Endothelial cell of umbilical vein (primary cell): Measurements from ENCODE around the gene BCL3. TPM values are rescaled to one million over a fixed set of nuclear protein-coding genes. Genes with fewer than 3 reads are reported as not detected.

ENCODE experiments used
- BruUV-seq: library from RNA; stranded (reverse); fragments of 400-500 nt; replicated peaks from 2 replicates; lab custom pipeline; 2021; lab: Mats Ljungman, UMichigan
- CTCF ChIA-PET: fragments of 300-600, 350-600 bp; sonication (Branson Sonifier 250); formaldehyde crosslinking; loops from one replicate; lab custom pipeline; 2021; ENCODE audit warnings: antibody characterized with exemption, inconsistent platforms; lab: Charles Lee
- POLR2A ChIA-PET: fragments of 300-600, 350-600 bp; sonication (Branson Sonifier 250); formaldehyde crosslinking; loops from one replicate; lab custom pipeline; 2021; ENCODE audit warnings: antibody characterized with exemption, inconsistent platforms; lab: Charles Lee
- DNase-seq: peaks from one replicate; pipeline ENCODE4 v3.0.0-alpha.2; 2011; ENCODE audit warnings: low read depth, low spot score
- FAIRE-seq: peaks from 2 replicates; lab custom pipeline; 2011; peaks lifted over from hg19 to GRCh38; lab: Jason Lieb, UNC
- H2AFZ ChIP-seq: 2 replicates; pipeline ENCODE4 v1.6.0; 2012; ENCODE audit warnings: low read depth, low read length, control low read depth, inconsistent platforms
- H3K27ac ChIP-seq: 2 replicates; pipeline ENCODE4 v1.5.1; 2011; ENCODE audit warnings: low read depth, mild to moderate bottlenecking, control low read depth, low read length, moderate library complexity; ENCODE audit not compliant: insufficient read depth
- H3K27me3 ChIP-seq, 2 experiments: 2 replicates each; pipeline versions ENCODE4 v1.6.0 to v1.6.1; 2011; ENCODE audit warnings: low read length in 2 of 2, mixed read lengths in 1 of 2; ENCODE audit not compliant: control insufficient read depth in 2 of 2, insufficient read depth in 2 of 2
- H3K36me3 ChIP-seq, 2 experiments: 2 replicates in 1 of 2; 3 replicates in 1 of 2; pipeline ENCODE4 v1.5.1; 2011; ENCODE audit warnings: low read length in 2 of 2, mild to moderate bottlenecking in 1 of 2, moderate library complexity in 1 of 2; ENCODE audit not compliant: control insufficient read depth in 2 of 2, insufficient read depth in 2 of 2; ENCODE audit errors: extremely low read depth in 1 of 2
- H3K4me1 ChIP-seq: 3 replicates; pipeline ENCODE4 v1.5.1; 2011; ENCODE audit warnings: mild to moderate bottlenecking, low read length; ENCODE audit not compliant: control insufficient read depth, insufficient read depth; ENCODE audit errors: extremely low read depth
- H3K4me2 ChIP-seq: 2 replicates; pipeline ENCODE4 v1.6.1; 2011; ENCODE audit warnings: low read length, control low read depth, mixed read lengths; ENCODE audit not compliant: insufficient read depth
- H3K4me3 ChIP-seq, 3 experiments: fragments of 200-600 bp in 1 of 3; sonication (generic), shearing (Covaris generic) in 1 of 3; replicated peaks in 1 of 3; 2 replicates each; pipeline ENCODE4 v1.5.1; 2011 to 2016; ENCODE audit warnings: control low read depth in 3 of 3, low read length in 3 of 3, mild to moderate bottlenecking in 2 of 3, inconsistent platforms in 1 of 3, low read depth in 1 of 3, moderate library complexity in 1 of 3; ENCODE audit not compliant: insufficient read depth in 1 of 3
- H3K79me2 ChIP-seq: 2 replicates; pipeline ENCODE4 v1.6.0; 2012; ENCODE audit warnings: low read length, inconsistent platforms; ENCODE audit not compliant: control insufficient read depth, insufficient read depth
- H3K9ac ChIP-seq: replicated peaks from 2 replicates; pipeline ENCODE3; 2011; ENCODE audit warnings: low read length, control low read depth; ENCODE audit not compliant: insufficient read depth; ENCODE audit errors: extremely low read depth
- H3K9me1 ChIP-seq: replicated peaks from 3 replicates; pipeline ENCODE4 v1.6.0; 2011; ENCODE audit warnings: mild to moderate bottlenecking, low read length; ENCODE audit not compliant: control insufficient read depth, insufficient read depth; ENCODE audit errors: extremely low read depth
- H3K9me3 ChIP-seq: replicated peaks from 2 replicates; pipeline ENCODE4 v1.5.1; 2012; ENCODE audit warnings: low read length, inconsistent platforms; ENCODE audit not compliant: control insufficient read depth, insufficient read depth
- H4K20me1 ChIP-seq: replicated peaks from 2 replicates; pipeline ENCODE3; 2011; ENCODE audit warnings: mild to moderate bottlenecking, low read length; ENCODE audit not compliant: control insufficient read depth, insufficient read depth; ENCODE audit errors: extremely low read depth
- CTCF ChIP-seq, 2 donors: IDR thresholded peaks; 1 replicate in 1 of 2; 2 replicates in 1 of 2; pipeline ENCODE4 v1.5.1; 2011; ENCODE audit warnings: low read length in 2 of 2, mild to moderate bottlenecking in 2 of 2, moderate library complexity in 2 of 2, control low read depth in 1 of 2, inconsistent platforms in 1 of 2, low read depth in 1 of 2; ENCODE audit not compliant: insufficient read depth in 1 of 2; ENCODE audit errors: extremely low read depth in 1 of 2
- EZH2 ChIP-seq: IDR thresholded peaks from 2 replicates; pipeline ENCODE4 v1.6.1; 2012; ENCODE audit warnings: borderline replicate concordance, low read depth, mild to moderate bottlenecking, moderate library complexity, low read length, inconsistent platforms; ENCODE audit not compliant: severe bottlenecking
- FOS ChIP-seq: IDR thresholded peaks from 2 replicates; pipeline ENCODE4 v1.6.1; 2011; ENCODE audit warnings: mild to moderate bottlenecking, low read length, moderate library complexity, borderline replicate concordance; ENCODE audit not compliant: insufficient read depth
- GATA2 ChIP-seq: IDR thresholded peaks from 2 replicates; pipeline ENCODE4 v1.7.0; 2011; ENCODE audit warnings: low read depth, mild to moderate bottlenecking, moderate library complexity, mixed read lengths, low read length; ENCODE audit not compliant: insufficient read length, insufficient read depth
- JUN ChIP-seq: IDR thresholded peaks from 2 replicates; pipeline ENCODE4 v1.6.1; 2011; ENCODE audit warnings: borderline replicate concordance, low read depth; ENCODE audit not compliant: insufficient read length, insufficient read depth
- MYC ChIP-seq: IDR thresholded peaks from one replicate; pipeline ENCODE4 v1.6.1; 2011; ENCODE audit warnings: mild to moderate bottlenecking, low read depth, low read length
- POLR2A ChIP-seq: IDR thresholded peaks from 2 replicates; pipeline ENCODE4 v1.6.1; 2012; ENCODE audit warnings: low read depth, mild to moderate bottlenecking, control low read depth, low read length
- POLR2AphosphoS5 ChIP-seq: IDR thresholded peaks from 2 replicates; pipeline ENCODE4 v1.6.1; 2012; ENCODE audit warnings: low read depth, mild to moderate bottlenecking, control low read depth, low read length, moderate library complexity; ENCODE audit not compliant: insufficient read depth
- dilution Hi-C: fragments of 300-500 bp; cut with MboI; formaldehyde crosslinking; loops from one replicate; pipeline ENCODE4 v1.15.0; 2019; ENCODE audit warnings: low sequenced_read_pairs; ENCODE audit not compliant: extremely low pct_ligation_motif_present
- intact Hi-C: fragments of 100-400 bp; cut with micrococcal nuclease; formaldehyde crosslinking; loops from one replicate; pipeline ENCODE4 v1.10.0; 2022
- polyA plus RNA-seq, 4 experiments: library from polyadenylated mRNA; depleted of rRNA in 3 of 4; stranded (reverse) in 3 of 4; unstranded in 1 of 4; fragments of >200 nt; gene quantifications; 2 replicates each; pipeline versions ENCODE4 v1.2.1 to v1.2.3, GENCODE V29; 2011 to 2012; ENCODE audit warnings: missing spikeins in 1 of 4
- total RNA-seq: library from RNA; stranded (reverse); gene quantifications from 2 replicates; pipeline ENCODE4 v1.2.3, GENCODE V29; 2021
- TF ChIP-seq, protein P1 (sequence below): IDR thresholded peaks from 2 replicates; pipeline ENCODE4 v1.6.1; 2011; ENCODE audit not compliant: insufficient read depth, insufficient read length

BCL3 gene
- total and polyA plus RNA-seq, 2 donors (not counting 3 experiments of a cell fraction or from before 2014, with no cell fraction given), result 11.0 to 26.9 TPM

- DNase-seq, result no peak
- Histone ChIP-seq H3K36me3 (peaks cover 0 to 2% of the 10 kb centered on the region in 2 experiments), H3K4me3 (no peak overlapping the region), H2AFZ (no peak overlapping the region), H3K9me3 (no peaks in the 10 kb centered on the region), H3K27me3 (no peaks in the 10 kb centered on the region), H3K9ac (no peak overlapping the region), H3K4me2 (no peak overlapping the region), H3K27ac (no peak overlapping the region), H3K4me1 (peaks cover 16% of the 10 kb centered on the region), H3K9me1 (no peaks in the 10 kb centered on the region), H3K79me2 (no peaks in the 10 kb centered on the region), H4K20me1 (no peaks in the 10 kb centered on the region)
- POLR2A ChIA-PET, result interaction anchor here (0.5 to 1.0 kb wide), 2 partner anchors 11 to 41 kb away, joined by 4 to 6 read pairs; no protein-coding TSS in a partner anchor
- CTCF ChIA-PET, result interaction anchor here (0.7 to 4.2 kb wide), 15 partner anchors 9 to 236 kb away, joined by 3 to 57 read pairs (median 5); partner anchors contain the start of gene NECTIN2
- intact Hi-C loops, result loop anchor here (10.0 kb wide), 1 partner anchor 148 kb away; the partner anchor contains the start of gene CLPTM1
- no TSS peak for BruUV-seq
- no peak for TF ChIP-seq POLR2AphosphoS5
- no peak for TF ChIP-seq FOS
- TF ChIP-seq CTCF (IDR thresholded peaks at IDR 0.05; ENCODE audit: extremely low read depth in 1 of 2, insufficient read depth in 1 of 2, low read depth in 1 of 2, low read length in 2 of 2), result no peak
- no peak for TF ChIP-seq GATA2
- TF ChIP-seq MYC, result no peak
- TF ChIP-seq POLR2A, result no peak
- TF ChIP-seq JUN, result no peak
- TF ChIP-seq, protein P1, sequence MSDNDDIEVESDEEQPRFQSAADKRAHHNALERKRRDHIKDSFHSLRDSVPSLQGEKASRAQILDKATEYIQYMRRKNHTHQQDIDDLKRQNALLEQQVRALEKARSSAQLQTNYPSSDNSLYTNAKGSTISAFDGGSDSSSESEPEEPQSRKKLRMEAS, result no peak
- TF ChIP-seq EZH2, result no peak
- dilution Hi-C loops, result no loop called here
- no peak for FAIRE-seq
These were observed 58.7 kb downstream of the BCL3 start for GRCh38 chr19:44807162-44807561.
